ENCODE data around the gene LRRC59.

The LRRC59 gene

GRCh38 chr17:50379351-50380132 lies 17.8 kb downstream of the LRRC59 start:
- Histone ChIP-seq H3K9me3 (ENCODE audit: insufficient read depth, low read depth, low read length) (no peaks in the 10 kb centered on the region), H3K4me1 (ENCODE audit: insufficient read depth, low read length) (no peaks in the 10 kb centered on the region), H3K27ac (ENCODE audit: low read length) (no peak overlapping the region), H3K27me3 (ENCODE audit: insufficient read depth, low read length) (no peaks in the 10 kb centered on the region), H3K9ac (ENCODE audit: low read depth, low read length) (no peak overlapping the region), H3K36me3 (ENCODE audit: insufficient read depth, low read depth, low read length) (peaks cover 87% of the 10 kb centered on the region), H3K4me3 (ENCODE audit: low read length) (no peak overlapping the region)

- H3K4me3 ChIP-seq (ENCODE audit: low read length) = no peak overlapping the region
- peaks cover 5% of the 10 kb centered on the region; the same call in 1 of the 2 replicates for H3K4me1 ChIP-seq (ENCODE audit: insufficient read depth, low read length)
- no peak overlapping the region for H3K27ac ChIP-seq (ENCODE audit: low read length)
- no peak overlapping the region; the same call in 1 of the 2 replicates for H3K9ac ChIP-seq (ENCODE audit: low read depth, low read length)
- H3K27me3 ChIP-seq (ENCODE audit: insufficient read depth, low read length) = no peaks in the 10 kb centered on the region
- peaks cover 57% of the 10 kb centered on the region for H3K36me3 ChIP-seq (ENCODE audit: insufficient read depth, low read depth, low read length)
- H3K9me3 ChIP-seq (ENCODE audit: insufficient read depth, low read depth, low read length) = no peaks in the 10 kb centered on the region
These were observed 21.3 kb downstream of the LRRC59 start for GRCh38 chr17:50375858-50376538.

- H3K4me3 ChIP-seq (ENCODE audit: low read length) = peak overlapping the region; percentile 94
- no peaks in the 10 kb centered on the region for H3K9me3 ChIP-seq (ENCODE audit: insufficient read depth, low read depth, low read length)
- H3K36me3 ChIP-seq (ENCODE audit: insufficient read depth, low read depth, low read length) = peaks cover 54% of the 10 kb centered on the region
- H3K27me3 ChIP-seq (ENCODE audit: insufficient read depth, low read length) = no peaks in the 10 kb centered on the region
- H3K4me1 ChIP-seq (ENCODE audit: insufficient read depth, low read length) = peaks cover 5% of the 10 kb centered on the region; the same call in 1 of the 2 replicates
- H3K9ac ChIP-seq (ENCODE audit: low read depth, low read length) = peak overlapping the region; percentile 97; the same call in 1 of the 2 replicates
- H3K27ac ChIP-seq (ENCODE audit: low read length) = no peak overlapping the region
These were observed 23.6 kb downstream of the LRRC59 start for GRCh38 chr17:50373705-50374104.

- Histone ChIP-seq H3K9me3 (ENCODE audit: insufficient read depth, low read depth, low read length) (no peaks in the 10 kb centered on the region), H3K4me3 (ENCODE audit: low read length) (peak within 1 kb of the TSS; percentile 94), H3K27ac (ENCODE audit: low read length) (peak within 1 kb of the TSS; percentile 96), H3K4me1 (ENCODE audit: insufficient read depth, low read length) (peaks cover 5% of the 10 kb centered on the region; the same call in 1 of the 2 replicates), H3K27me3 (ENCODE audit: insufficient read depth, low read length) (no peaks in the 10 kb centered on the region), H3K36me3 (ENCODE audit: insufficient read depth, low read depth, low read length) (peaks cover 60% of the 10 kb centered on the region), H3K9ac (ENCODE audit: low read depth, low read length) (peak within 1 kb of the TSS; percentile 97)
These were observed 24.4 kb downstream of the LRRC59 start, which contains the start of the genes EME1 and MRPL27 for GRCh38 chr17:50372758-50373556. Gene EME1 (plus strand): TSS chr17:50373229. CDS start chr17:50375209, 1,980 bp downstream. Gene MRPL27 (minus strand): TSS chr17:50373184. CDS start chr17:50373170, 14 bp downstream.

GRCh38 chr17:50372222-50372757 lies 25.0 kb downstream of the LRRC59 start:
- H3K4me3 ChIP-seq (ENCODE audit: low read length) = peak overlapping the region; percentile 94
- no peaks in the 10 kb centered on the region for H3K9me3 ChIP-seq (ENCODE audit: insufficient read depth, low read depth, low read length)
- no peak overlapping the region for H3K27ac ChIP-seq (ENCODE audit: low read length)
- peaks cover 65% of the 10 kb centered on the region for H3K36me3 ChIP-seq (ENCODE audit: insufficient read depth, low read depth, low read length)
- peaks cover 5% of the 10 kb centered on the region; the same call in 1 of the 2 replicates for H3K4me1 ChIP-seq (ENCODE audit: insufficient read depth, low read length)
- peak overlapping the region; percentile 97 for H3K9ac ChIP-seq (ENCODE audit: low read depth, low read length)
- no peaks in the 10 kb centered on the region for H3K27me3 ChIP-seq (ENCODE audit: insufficient read depth, low read length)

- Histone ChIP-seq H3K36me3 (ENCODE audit: insufficient read depth, low read depth, low read length) (peaks cover 68% of the 10 kb centered on the region), H3K9ac (ENCODE audit: low read depth, low read length) (no peak overlapping the region), H3K27me3 (ENCODE audit: insufficient read depth, low read length) (no peaks in the 10 kb centered on the region), H3K4me3 (ENCODE audit: low read length) (peak overlapping the region; percentile 94), H3K9me3 (ENCODE audit: insufficient read depth, low read depth, low read length) (no peaks in the 10 kb centered on the region), H3K4me1 (ENCODE audit: insufficient read depth, low read length) (peaks cover 5% of the 10 kb centered on the region; the same call in 1 of the 2 replicates), H3K27ac (ENCODE audit: low read length) (no peak overlapping the region)
These were observed 25.8 kb downstream of the LRRC59 start for GRCh38 chr17:50371526-50371925.

GRCh38 chr17:50370052-50370451 lies 27.3 kb downstream of the LRRC59 start:
- no peak overlapping the region for H3K9ac ChIP-seq (ENCODE audit: low read depth, low read length)
- H3K4me1 ChIP-seq (ENCODE audit: insufficient read depth, low read length) = peaks cover 10% of the 10 kb centered on the region; the same call in 1 of the 2 replicates
- H3K27ac ChIP-seq (ENCODE audit: low read length) = no peak overlapping the region
- H3K9me3 ChIP-seq (ENCODE audit: insufficient read depth, low read depth, low read length) = no peaks in the 10 kb centered on the region
- H3K36me3 ChIP-seq (ENCODE audit: insufficient read depth, low read depth, low read length) = peaks cover 67% of the 10 kb centered on the region
- no peak overlapping the region for H3K4me3 ChIP-seq (ENCODE audit: low read length)
- H3K27me3 ChIP-seq (ENCODE audit: insufficient read depth, low read length) = no peaks in the 10 kb centered on the region

- H3K9me3 ChIP-seq (ENCODE audit: insufficient read depth, low read depth, low read length) = no peaks in the 10 kb centered on the region
- H3K27me3 ChIP-seq (ENCODE audit: insufficient read depth, low read length) = no peaks in the 10 kb centered on the region
- H3K36me3 ChIP-seq (ENCODE audit: insufficient read depth, low read depth, low read length) = peaks cover 61% of the 10 kb centered on the region
- peaks cover 24% of the 10 kb centered on the region for H3K4me1 ChIP-seq (ENCODE audit: insufficient read depth, low read length)
- no peak overlapping the region for H3K4me3 ChIP-seq (ENCODE audit: low read length)
- no peak overlapping the region for H3K9ac ChIP-seq (ENCODE audit: low read depth, low read length)
- H3K27ac ChIP-seq (ENCODE audit: low read length) = no peak overlapping the region
These were observed 29.9 kb downstream of the LRRC59 start for GRCh38 chr17:50367401-50367800.

- Histone ChIP-seq H3K27ac (ENCODE audit: low read length) (no peak overlapping the region), H3K27me3 (ENCODE audit: insufficient read depth, low read length) (no peaks in the 10 kb centered on the region), H3K36me3 (ENCODE audit: insufficient read depth, low read depth, low read length) (peaks cover 59% of the 10 kb centered on the region), H3K4me3 (ENCODE audit: low read length) (no peak overlapping the region), H3K4me1 (ENCODE audit: insufficient read depth, low read length) (peaks cover 22% of the 10 kb centered on the region), H3K9me3 (ENCODE audit: insufficient read depth, low read depth, low read length) (no peaks in the 10 kb centered on the region), H3K9ac (ENCODE audit: low read depth, low read length) (no peak overlapping the region)
These were observed 31.5 kb downstream of the LRRC59 start for GRCh38 chr17:50365649-50366393.

GRCh38 chr17:50365165-50365564 lies 32.2 kb downstream of the LRRC59 start:
- H3K4me1 ChIP-seq (ENCODE audit: insufficient read depth, low read length) = peaks cover 22% of the 10 kb centered on the region
- no peaks in the 10 kb centered on the region for H3K27me3 ChIP-seq (ENCODE audit: insufficient read depth, low read length)
- no peak overlapping the region for H3K27ac ChIP-seq (ENCODE audit: low read length)
- H3K36me3 ChIP-seq (ENCODE audit: insufficient read depth, low read depth, low read length) = peaks cover 58% of the 10 kb centered on the region
- no peak overlapping the region for H3K9ac ChIP-seq (ENCODE audit: low read depth, low read length)
- no peak overlapping the region for H3K4me3 ChIP-seq (ENCODE audit: low read length)
- H3K9me3 ChIP-seq (ENCODE audit: insufficient read depth, low read depth, low read length) = no peaks in the 10 kb centered on the region
